ENCODE measurements around the gene TMEM72.

Gene TMEM72

DNA sequence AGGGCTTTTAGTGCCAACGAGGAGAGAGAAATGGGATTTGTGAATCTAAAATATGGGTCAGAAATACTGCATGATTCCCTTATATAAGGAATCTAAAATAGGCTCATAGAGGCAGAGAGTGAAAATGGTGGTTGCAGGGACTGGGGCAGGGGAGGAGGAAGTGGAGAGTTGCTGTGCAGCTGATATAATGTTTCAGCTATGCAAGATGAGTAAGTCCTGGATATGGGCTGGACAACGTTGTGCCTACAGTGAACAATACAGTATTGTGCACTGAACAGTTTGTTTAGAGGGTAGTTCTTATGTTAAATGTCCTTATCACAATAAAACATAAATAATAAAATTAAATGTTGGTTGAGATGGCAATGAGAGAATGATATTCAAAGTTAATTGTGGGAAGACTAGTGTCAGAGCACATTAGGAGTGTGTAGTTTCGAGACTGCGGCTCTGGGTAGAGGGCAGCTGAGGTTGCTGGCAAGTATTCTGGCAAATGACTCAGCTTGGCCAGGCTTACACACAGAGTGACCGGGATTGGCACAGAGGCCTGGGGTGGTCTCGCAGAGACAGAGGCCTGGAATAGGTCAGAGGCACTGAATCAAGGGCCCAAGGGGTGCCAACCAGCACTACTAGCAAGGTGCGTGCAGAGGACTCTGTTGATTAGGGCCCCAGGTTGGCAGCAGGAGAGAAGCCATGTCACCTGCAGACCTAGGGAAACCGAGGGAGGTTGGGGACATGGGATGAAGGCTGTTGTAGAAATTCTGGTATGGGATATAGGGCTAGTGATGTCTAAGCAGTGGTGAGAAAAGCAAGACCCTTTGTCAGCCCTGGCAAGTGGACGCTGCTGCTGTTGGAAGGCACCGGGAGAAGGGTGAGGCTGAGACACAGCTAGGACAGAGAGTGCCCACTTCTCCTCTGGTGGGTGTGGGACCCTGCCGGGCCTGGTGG is 70.3 kb downstream of the TMEM72 start:
- DNase-seq, result no peak

DNA sequence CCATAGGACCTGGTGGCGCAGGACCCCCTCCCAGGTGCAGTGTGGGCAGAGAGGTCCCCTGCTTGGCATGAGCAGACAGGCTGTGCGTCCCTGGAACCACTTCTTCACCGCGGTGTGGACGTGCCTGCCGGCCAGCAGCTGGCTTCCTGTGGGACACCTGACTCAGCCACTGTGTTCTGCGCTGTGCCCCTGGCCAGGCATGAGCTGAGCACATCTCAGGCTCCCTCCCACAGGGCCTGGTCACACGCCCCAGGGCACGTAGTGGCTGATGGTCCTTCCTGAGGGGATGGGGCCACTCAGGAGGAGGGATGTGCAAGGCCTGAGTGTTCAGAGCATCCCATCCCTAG is 71.0 kb downstream of the TMEM72 start:
- DNase-seq, result no peak

DNA sequence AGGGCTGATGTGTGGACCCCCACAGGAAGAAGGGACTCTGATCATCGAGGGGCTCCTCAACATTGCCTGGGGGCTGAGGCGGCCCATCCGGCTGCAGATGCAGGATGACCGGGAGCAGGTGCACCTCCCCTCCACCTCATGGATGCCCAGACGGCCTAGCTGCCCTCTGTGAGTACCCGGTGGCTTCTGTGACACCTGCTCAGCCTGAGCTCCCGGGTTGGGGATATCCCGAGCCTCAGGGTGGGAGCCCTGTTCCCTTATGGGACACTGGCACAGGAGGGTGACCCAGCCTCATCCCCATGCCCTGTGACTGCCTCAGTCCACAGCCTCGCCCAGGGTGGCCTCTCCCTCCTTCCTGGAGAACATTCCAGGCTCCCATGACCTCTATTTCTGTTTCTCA is 71.4 kb downstream of the TMEM72 start:
- no peak for DNase-seq

DNA sequence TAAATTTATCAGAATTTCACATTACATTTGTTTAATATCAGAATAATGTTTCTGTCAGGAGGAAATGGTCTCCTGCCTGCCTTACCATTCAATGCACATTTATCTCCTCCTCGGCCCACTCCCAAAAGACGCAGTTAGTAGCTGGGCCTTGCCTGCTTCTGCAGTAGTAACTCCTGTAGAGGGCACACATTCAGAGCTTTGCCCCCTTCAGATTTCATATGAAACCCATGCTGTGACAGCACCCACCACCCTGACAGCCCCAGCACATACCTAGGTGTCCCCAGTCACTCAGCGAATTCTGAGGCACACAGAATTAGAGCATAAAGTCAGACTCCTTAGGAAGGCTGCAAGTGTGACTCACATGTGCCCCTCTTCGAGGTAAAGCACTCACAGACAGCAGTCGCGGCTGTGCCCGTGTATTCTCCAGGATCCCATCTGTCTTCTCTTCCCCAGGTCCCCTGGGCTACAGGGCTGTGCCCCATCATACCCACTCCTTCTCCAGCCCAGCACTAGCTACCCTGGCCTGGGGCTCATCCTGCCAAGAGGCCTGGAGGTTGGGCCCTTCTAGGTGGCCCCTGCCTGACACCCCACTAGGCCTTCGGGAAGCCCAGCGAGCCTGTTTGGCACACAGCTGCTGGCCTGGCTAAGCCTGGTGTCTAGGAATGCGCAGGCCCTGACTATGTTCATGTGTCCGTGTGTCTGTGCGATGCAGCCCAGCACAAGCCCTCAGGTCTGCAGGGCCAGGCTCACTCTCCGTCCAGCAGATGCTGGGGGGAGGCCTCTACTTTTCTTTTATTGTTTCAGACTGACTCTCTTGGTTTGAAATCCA is 72.1 kb downstream of the TMEM72 start:
- DNase-seq, result peak; percentile 19

DNA sequence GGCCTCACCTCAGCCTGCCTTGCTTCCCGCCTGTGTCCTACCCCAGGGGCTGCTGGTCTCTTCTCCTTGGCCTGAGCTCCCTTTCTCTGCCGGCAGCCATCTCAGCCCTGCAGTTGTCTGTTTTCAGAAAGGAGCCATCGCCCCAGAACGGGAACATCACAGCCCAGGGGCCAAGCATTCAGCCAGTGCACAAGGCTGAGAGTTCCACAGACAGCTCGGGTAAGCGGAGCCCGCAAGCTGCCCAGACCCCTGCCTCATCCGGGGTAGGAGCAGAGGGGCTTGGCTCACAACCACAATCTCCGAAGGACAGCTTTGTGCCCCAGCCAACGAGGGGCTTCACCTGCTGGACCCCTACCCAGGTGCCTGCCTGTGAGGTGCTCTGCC is 72.8 kb downstream of the TMEM72 start:
- no peak for DNase-seq

DNA sequence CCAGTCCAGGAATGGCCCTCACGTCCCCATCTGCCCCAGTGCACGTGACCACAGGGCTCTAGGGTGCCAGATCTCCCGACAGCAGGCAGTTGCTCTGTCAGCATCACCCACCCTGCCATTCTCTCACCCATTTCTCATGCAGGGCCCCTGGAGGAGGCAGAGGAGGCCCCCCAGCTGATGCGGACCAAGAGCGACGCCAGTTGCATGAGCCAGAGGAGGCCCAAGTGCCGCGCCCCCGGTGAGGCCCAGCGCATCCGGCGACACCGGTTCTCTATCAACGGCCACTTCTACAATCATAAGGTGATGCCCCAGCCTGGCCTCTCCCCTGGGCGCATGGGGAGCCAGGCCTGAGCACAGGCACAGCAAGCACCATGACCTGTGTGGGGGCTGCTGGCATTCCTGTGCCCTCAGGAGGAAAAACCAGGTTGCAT is 73.5 kb downstream of the TMEM72 start:
- peak; percentile 15 for DNase-seq

DNA sequence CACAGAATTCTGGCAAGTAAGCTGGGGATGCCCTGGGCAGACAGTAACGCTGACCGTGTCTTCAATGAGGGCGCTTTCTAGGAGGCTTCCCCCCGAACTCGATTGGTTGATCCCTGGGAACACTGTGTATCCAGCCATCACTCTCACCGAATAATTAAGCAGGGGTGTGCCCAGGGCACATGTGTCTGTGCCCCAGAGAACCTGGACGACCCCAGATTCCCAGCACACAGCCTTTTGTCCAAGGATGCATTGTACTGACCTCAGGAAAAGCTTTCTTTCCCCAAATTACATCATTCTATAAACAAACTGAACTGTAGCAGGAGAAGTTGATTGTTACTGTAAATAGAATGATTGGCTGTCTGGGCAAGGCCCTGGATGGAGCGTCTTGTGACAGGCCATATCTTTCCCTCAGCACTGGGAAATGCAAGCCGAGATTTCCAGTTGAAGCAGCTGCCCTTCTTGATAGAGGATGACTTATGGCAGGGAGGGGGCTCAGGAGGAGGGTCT is 74.1 kb downstream of the TMEM72 start:
- peak; percentile 13 for DNase-seq

DNA sequence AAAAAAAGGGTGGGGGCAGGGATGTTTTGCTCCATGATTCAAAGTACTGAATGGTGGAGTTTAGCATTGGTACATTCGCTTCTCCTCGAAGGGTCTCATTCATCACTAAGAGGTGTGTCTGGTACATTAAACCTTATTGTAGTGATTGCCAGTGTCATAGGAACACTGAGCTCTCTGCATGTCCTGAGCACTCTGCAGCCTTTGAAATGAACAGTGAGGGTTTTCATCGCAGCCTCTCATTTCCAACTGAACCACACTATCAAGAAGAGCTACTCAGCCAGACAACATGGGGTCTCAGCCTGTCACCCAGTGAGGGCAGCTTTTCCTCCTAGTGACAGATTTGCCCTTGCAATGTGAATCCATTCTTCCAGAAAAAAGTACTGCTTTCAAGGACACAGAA is 75.0 kb downstream of the TMEM72 start:
- no peak for DNase-seq

All from right hindlimb (tissue), 1 donor.